Liver (tissue), 9 donors: ENCODE measurements around the gene TSEN34. TPM values are rescaled to one million over a fixed set of nuclear protein-coding genes. Genes with fewer than 3 reads are reported as not detected.

ENCODE experiments used
- DNase-seq: peaks from one replicate; pipeline ENCODE4 v3.0.0-alpha.2; 2017; ENCODE audit warnings: low spot score
- H3K27ac ChIP-seq, 2 donors: one replicate each; pipeline ENCODE4 v1.7.0; 2013; ENCODE audit warnings: inconsistent platforms in 2 of 2, low read length in 2 of 2, control low read depth in 1 of 2, low read depth in 1 of 2, mild to moderate bottlenecking in 1 of 2
- H3K27me3 ChIP-seq, 4 donors: one replicate each; pipeline versions ENCODE4 v1.6.1 to v1.7.0; 2013; ENCODE audit warnings: low read length in 3 of 4, inconsistent platforms in 1 of 4, mild to moderate bottlenecking in 1 of 4, moderate library complexity in 1 of 4; ENCODE audit not compliant: control insufficient read depth in 4 of 4, insufficient read depth in 4 of 4
- H3K36me3 ChIP-seq, 4 donors: one replicate each; pipeline versions ENCODE4 v1.6.1 to v1.7.0; 2013; ENCODE audit warnings: low read length in 3 of 4, mild to moderate bottlenecking in 3 of 4, low read depth in 1 of 4, moderate library complexity in 1 of 4; ENCODE audit not compliant: control insufficient read depth in 4 of 4, insufficient read depth in 3 of 4
- H3K4me1 ChIP-seq, 4 donors: one replicate each; pipeline versions ENCODE4 v1.6.1 to v1.7.0; 2013; ENCODE audit warnings: low read length in 3 of 4, mild to moderate bottlenecking in 3 of 4, moderate library complexity in 1 of 4; ENCODE audit not compliant: control insufficient read depth in 4 of 4, insufficient read depth in 4 of 4
- H3K4me3 ChIP-seq, 3 donors: one replicate each; pipeline versions ENCODE4 v1.6.1 to v1.7.0; 2013; ENCODE audit warnings: low read length in 3 of 3, control low read depth in 1 of 3, low read depth in 1 of 3, mild to moderate bottlenecking in 1 of 3
- H3K9ac ChIP-seq, 2 donors: one replicate each; pipeline ENCODE4 v1.7.0; 2013; ENCODE audit warnings: low read length in 2 of 2, mild to moderate bottlenecking in 2 of 2, moderate library complexity in 2 of 2, control low read depth in 1 of 2, low read depth in 1 of 2
- H3K9me3 ChIP-seq, 4 donors: one replicate each; pipeline versions ENCODE4 v1.6.1 to v1.7.0; 2013; ENCODE audit warnings: low read length in 3 of 4; ENCODE audit not compliant: control insufficient read depth in 4 of 4
- EGR1 ChIP-seq, 2 donors: IDR thresholded peaks; 2 replicates each; pipeline ENCODE4 v1.6.1; 2016 to 2018; ENCODE audit warnings: antibody characterized with exemption in 2 of 2, low read depth in 2 of 2
- FOXA1 ChIP-seq: IDR thresholded peaks from 2 replicates; pipeline ENCODE4 v1.6.1; 2016; ENCODE audit warnings: antibody characterized with exemption
- GABPA ChIP-seq, 2 donors: IDR thresholded peaks in 1 of 2; conservative IDR thresholded peaks in 1 of 2; 2 replicates each; pipeline ENCODE4 v1.6.1; 2016; ENCODE audit warnings: antibody characterized with exemption in 2 of 2, mild to moderate bottlenecking in 1 of 2, moderate library complexity in 1 of 2
- HNF4A ChIP-seq, 2 donors: conservative IDR thresholded peaks; 2 replicates each; pipeline ENCODE4 v1.6.1; 2016; ENCODE audit warnings: antibody characterized with exemption in 2 of 2, mild to moderate bottlenecking in 2 of 2
- HNF4G ChIP-seq: IDR thresholded peaks from 2 replicates; pipeline ENCODE4 v1.6.1; 2016; ENCODE audit warnings: antibody characterized with exemption
- JUND ChIP-seq, 2 donors: IDR thresholded peaks; 2 replicates each; pipeline ENCODE4 v1.6.1; 2016; ENCODE audit warnings: antibody characterized with exemption in 2 of 2
- MAX ChIP-seq: IDR thresholded peaks from 2 replicates; pipeline ENCODE4 v1.6.1; 2016; ENCODE audit warnings: antibody characterized with exemption
- NR2F2 ChIP-seq: IDR thresholded peaks from 2 replicates; pipeline ENCODE4 v1.6.1; 2016; ENCODE audit warnings: antibody characterized with exemption
- RAD21 ChIP-seq, 2 donors: IDR thresholded peaks; 2 replicates each; pipeline ENCODE4 v1.6.1; 2016; ENCODE audit warnings: antibody characterized with exemption in 2 of 2, mild to moderate bottlenecking in 2 of 2
- REST ChIP-seq: IDR thresholded peaks from 2 replicates; pipeline ENCODE4 v1.6.1; 2016; ENCODE audit warnings: antibody characterized with exemption, mild to moderate bottlenecking
- TAF1 ChIP-seq: conservative IDR thresholded peaks from 2 replicates; pipeline ENCODE4 v1.6.1; 2016; ENCODE audit warnings: antibody characterized with exemption, mild to moderate bottlenecking
- YY1 ChIP-seq: IDR thresholded peaks from 2 replicates; pipeline ENCODE4 v1.6.1; 2016; ENCODE audit warnings: antibody characterized with exemption, mild to moderate bottlenecking
- WGBS: extraction: QIAGEN DNeasy Blood & Tissue Kit; methylation state at CpG from one replicate; pipeline ENCODE4 v1.1.7; 2013; 5-methylcytosine and 5-hydroxymethylcytosine counted together
- polyA plus RNA-seq, 2 donors: library from polyadenylated mRNA; stranded (reverse) in 1 of 2; unstranded in 1 of 2; fragments of 200-250 nt in 1 of 2; fragments of >200 nt in 1 of 2; fragmentation: Nextera tagmentation in 1 of 2; extraction: Ambion mirVana in 1 of 2; gene quantifications; one replicate each; pipeline versions ENCODE4 v1.2.1 to v1.2.3, GENCODE V29; 2013 to 2015
- total RNA-seq, 2 donors: library from RNA; depleted of rRNA; stranded (reverse); fragments of >200 nt; gene quantifications; one replicate each; pipeline ENCODE4 v1.2.3, GENCODE V29; 2014
- TF ChIP-seq, protein P1 (sequence below): IDR thresholded peaks from 2 replicates; pipeline ENCODE4 v1.6.1; 2016; ENCODE audit warnings: antibody characterized with exemption
- TF ChIP-seq, protein P2 (sequence below): IDR thresholded peaks from 2 replicates; pipeline ENCODE4 v1.6.1; 2016; ENCODE audit warnings: antibody characterized with exemption
- TF ChIP-seq, protein P3 (sequence below): fragments of 150-350 bp; IDR thresholded peaks from 2 replicates; pipeline ENCODE4 v1.5.1; 2017; ENCODE audit warnings: improper control_type of control experiment, low read depth, low read length; ENCODE audit not compliant: missing input control
- donor health status: healthy.
- donor health status: healthy.
- donor health status: healthy.
- donor health status: healthy.
- donor health status: healthy.

TSEN34 gene
- total RNA-seq: 10 to 100 TPM; 21.8 to 37.9 TPM
- polyA plus RNA-seq: 10 to 100 TPM; 15.5 to 27.4 TPM

DNA sequence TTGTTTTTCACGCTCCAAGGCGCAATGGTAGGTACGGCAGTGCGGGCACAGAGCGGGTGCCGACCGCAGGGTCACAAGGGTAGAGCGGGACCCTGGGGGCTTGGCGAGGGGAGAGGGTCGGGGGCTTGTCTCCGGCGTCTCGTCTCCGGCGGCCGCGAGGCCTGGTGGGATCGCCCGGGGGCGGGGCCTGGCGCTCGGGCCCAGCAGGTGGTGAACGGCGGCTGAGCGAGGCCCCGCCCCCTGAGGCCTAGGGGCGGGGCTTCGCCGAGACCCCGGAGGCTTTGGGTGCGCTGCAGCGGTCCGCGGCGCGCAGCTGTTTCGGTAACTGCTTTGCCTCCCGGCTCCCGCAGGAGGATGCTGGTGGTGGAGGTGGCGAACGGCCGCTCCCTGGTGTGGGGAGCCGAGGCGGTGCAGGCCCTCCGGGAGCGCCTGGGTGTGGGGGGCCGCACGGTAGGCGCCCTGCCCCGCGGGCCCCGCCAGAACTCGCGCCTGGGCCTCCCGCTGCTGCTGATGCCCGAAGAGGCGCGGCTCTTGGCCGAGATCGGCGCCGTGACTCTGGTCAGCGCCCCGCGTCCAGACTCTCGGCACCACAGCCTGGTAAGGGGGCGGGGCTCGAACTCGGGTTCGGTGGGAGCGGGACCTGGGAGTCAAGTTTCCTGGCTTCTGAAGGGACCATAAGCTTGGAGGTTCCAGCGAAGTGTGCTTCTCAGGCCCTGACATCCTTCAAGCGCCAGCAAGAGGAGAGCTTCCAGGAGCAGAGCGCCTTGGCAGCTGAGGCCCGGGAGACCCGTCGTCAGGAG is at the start of gene TSEN34:
Gene TSEN34 (plus strand): TSS at position 298 of the 800 bp plus-strand sequence. CDS start 57 bp downstream, at position 355.
- 1% methylated on average over 77 of the region's 77 CpGs for WGBS
- Histone ChIP-seq H3K9ac (peak within 1 kb of the TSS; percentile 63 to 77), H3K4me3 (peak within 1 kb of the TSS; percentile 51 to 78 (median 68)), H3K27ac (peak within 1 kb of the TSS; percentile 96 to 99), H3K27me3 (no peaks in the 10 kb centered on the region), H3K4me1 (peaks cover 9 to 22% (median 15%) of the 10 kb centered on the region in 4 donors), H3K36me3 (peaks cover 4 to 17% (median 12%) of the 10 kb centered on the region in 4 donors), H3K9me3 (no peaks in the 10 kb centered on the region)
- DNase-seq: peak; percentile 89
- no peak for TF ChIP-seq NR2F2
- no peak for TF ChIP-seq HNF4A (conservative IDR thresholded peaks at IDR 0.05)
- TF ChIP-seq YY1: no peak
- TF ChIP-seq, protein P1, sequence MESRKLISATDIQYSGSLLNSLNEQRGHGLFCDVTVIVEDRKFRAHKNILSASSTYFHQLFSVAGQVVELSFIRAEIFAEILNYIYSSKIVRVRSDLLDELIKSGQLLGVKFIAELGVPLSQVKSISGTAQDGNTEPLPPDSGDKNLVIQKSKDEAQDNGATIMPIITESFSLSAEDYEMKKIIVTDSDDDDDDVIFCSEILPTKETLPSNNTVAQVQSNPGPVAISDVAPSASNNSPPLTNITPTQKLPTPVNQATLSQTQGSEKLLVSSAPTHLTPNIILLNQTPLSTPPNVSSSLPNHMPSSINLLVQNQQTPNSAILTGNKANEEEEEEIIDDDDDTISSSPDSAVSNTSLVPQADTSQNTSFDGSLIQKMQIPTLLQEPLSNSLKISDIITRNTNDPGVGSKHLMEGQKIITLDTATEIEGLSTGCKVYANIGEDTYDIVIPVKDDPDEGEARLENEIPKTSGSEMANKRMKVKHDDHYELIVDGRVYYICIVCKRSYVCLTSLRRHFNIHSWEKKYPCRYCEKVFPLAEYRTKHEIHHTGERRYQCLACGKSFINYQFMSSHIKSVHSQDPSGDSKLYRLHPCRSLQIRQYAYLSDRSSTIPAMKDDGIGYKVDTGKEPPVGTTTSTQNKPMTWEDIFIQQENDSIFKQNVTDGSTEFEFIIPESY: no peak
- TF ChIP-seq JUND (IDR thresholded peaks at IDR 0.05): no peak
- no peak for TF ChIP-seq FOXA1
- TF ChIP-seq REST: no peak
- no peak for TF ChIP-seq MAX
- TF ChIP-seq GABPA (IDR thresholded peaks at IDR 0.05 in 1 of 2, conservative IDR thresholded peaks at IDR 0.05 in 1 of 2): no peak
- no peak for TF ChIP-seq HNF4G
- no peak for TF ChIP-seq TAF1
- TF ChIP-seq, protein P2, sequence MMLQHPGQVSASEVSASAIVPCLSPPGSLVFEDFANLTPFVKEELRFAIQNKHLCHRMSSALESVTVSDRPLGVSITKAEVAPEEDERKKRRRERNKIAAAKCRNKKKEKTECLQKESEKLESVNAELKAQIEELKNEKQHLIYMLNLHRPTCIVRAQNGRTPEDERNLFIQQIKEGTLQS: no peak

- Histone ChIP-seq H3K9me3 (no peaks in the 10 kb centered on the region), H3K4me3 (no peak overlapping the region), H3K36me3 (peaks cover 11 to 44% (median 33%) of the 10 kb centered on the region in 4 donors), H3K27me3 (no peaks in the 10 kb centered on the region), H3K27ac (no peak overlapping the region), H3K4me1 (peaks cover 2 to 28% (median 24%) of the 10 kb centered on the region in 4 donors), H3K9ac (no peak overlapping the region)
- no peak for TF ChIP-seq TAF1
- TF ChIP-seq MAX: no peak
- TF ChIP-seq RAD21 (IDR thresholded peaks at IDR 0.05): no peak
- TF ChIP-seq, protein P3, sequence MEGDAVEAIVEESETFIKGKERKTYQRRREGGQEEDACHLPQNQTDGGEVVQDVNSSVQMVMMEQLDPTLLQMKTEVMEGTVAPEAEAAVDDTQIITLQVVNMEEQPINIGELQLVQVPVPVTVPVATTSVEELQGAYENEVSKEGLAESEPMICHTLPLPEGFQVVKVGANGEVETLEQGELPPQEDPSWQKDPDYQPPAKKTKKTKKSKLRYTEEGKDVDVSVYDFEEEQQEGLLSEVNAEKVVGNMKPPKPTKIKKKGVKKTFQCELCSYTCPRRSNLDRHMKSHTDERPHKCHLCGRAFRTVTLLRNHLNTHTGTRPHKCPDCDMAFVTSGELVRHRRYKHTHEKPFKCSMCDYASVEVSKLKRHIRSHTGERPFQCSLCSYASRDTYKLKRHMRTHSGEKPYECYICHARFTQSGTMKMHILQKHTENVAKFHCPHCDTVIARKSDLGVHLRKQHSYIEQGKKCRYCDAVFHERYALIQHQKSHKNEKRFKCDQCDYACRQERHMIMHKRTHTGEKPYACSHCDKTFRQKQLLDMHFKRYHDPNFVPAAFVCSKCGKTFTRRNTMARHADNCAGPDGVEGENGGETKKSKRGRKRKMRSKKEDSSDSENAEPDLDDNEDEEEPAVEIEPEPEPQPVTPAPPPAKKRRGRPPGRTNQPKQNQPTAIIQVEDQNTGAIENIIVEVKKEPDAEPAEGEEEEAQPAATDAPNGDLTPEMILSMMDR: no peak
- TF ChIP-seq, protein P1: no peak
- TF ChIP-seq JUND (IDR thresholded peaks at IDR 0.05): no peak
- TF ChIP-seq, protein P2: no peak
- no peak for TF ChIP-seq EGR1 (IDR thresholded peaks at IDR 0.05; ENCODE audit: low read depth in 2 of 2)
- no peak for TF ChIP-seq NR2F2
- no peak for DNase-seq
- WGBS: 95% methylated on average over 3 of the region's 3 CpGs
Measured at GRCh38 chr19:54141356-54141755, 49.8 kb upstream of the TSEN34 start.
